CD4-positive, alpha-beta T cell (primary cell): ENCODE data around the gene MLLT10. TPM values are rescaled to one million over a fixed set of nuclear protein-coding genes. Genes with fewer than 3 reads are reported as not detected.

ENCODE experiments used
- ATAC-seq: fragments of 200-7000 bp; cut with Tn5 transposase; one replicate; pipeline ENCODE4 v1.10.0; 2022; ENCODE audit warnings: mild to moderate bottlenecking; ENCODE audit not compliant: poor library complexity
- CTCF ChIA-PET: fragments of 350-600 bp; sonication (Branson Sonifier 250); formaldehyde crosslinking; loops from one replicate; lab custom pipeline; 2021; ENCODE audit warnings: antibody characterized with exemption, inconsistent platforms; lab: Charles Lee
- POLR2A ChIA-PET: fragments of 350-600 bp; sonication (Branson Sonifier 250); formaldehyde crosslinking; loops from one replicate; lab custom pipeline; 2021; ENCODE audit warnings: antibody characterized with exemption, inconsistent platforms; lab: Charles Lee
- DNase-seq, 14 experiments: peaks; one replicate each; pipeline ENCODE4 v3.0.0-alpha.2; 2013 to 2020; ENCODE audit warnings: mixed read lengths in 2 of 14
- H3K27ac ChIP-seq, 2 donors: one replicate each; pipeline versions ENCODE4 v1.5.1 to v1.7.0; 2013; ENCODE audit warnings: low read length in 2 of 2, low read depth in 1 of 2, mild to moderate bottlenecking in 1 of 2
- H3K27me3 ChIP-seq, 2 experiments: 1 replicate in 1 of 2; 2 replicates in 1 of 2; pipeline versions ENCODE4 v1.6.1 to v1.7.0; 2013; ENCODE audit warnings: low read length in 2 of 2, control low read depth in 1 of 2, mild to moderate bottlenecking in 1 of 2, moderate library complexity in 1 of 2; ENCODE audit not compliant: insufficient read depth in 2 of 2, control insufficient read depth in 1 of 2
- H3K36me3 ChIP-seq: one replicate; pipeline ENCODE4 v1.6.1; 2013; ENCODE audit warnings: low read length, control low read depth; ENCODE audit not compliant: insufficient read depth
- H3K4me1 ChIP-seq: one replicate; pipeline ENCODE4 v1.6.1; 2013; ENCODE audit warnings: low read length, control low read depth; ENCODE audit not compliant: insufficient read depth
- H3K4me3 ChIP-seq: one replicate; pipeline ENCODE4 v1.5.1; 2013; ENCODE audit warnings: mild to moderate bottlenecking, low read length, moderate library complexity
- H3K9me3 ChIP-seq, 2 experiments: 1 replicate in 1 of 2; 2 replicates in 1 of 2; pipeline versions ENCODE4 v1.6.1 to v1.7.0; 2013; ENCODE audit warnings: low read length in 2 of 2, mild to moderate bottlenecking in 2 of 2, control low read depth in 1 of 2, moderate library complexity in 1 of 2; ENCODE audit not compliant: control insufficient read depth in 1 of 2, insufficient read depth in 1 of 2
- H3K27ac Mint-ChIP-seq: one replicate; pipeline ENCODE4 v1.8.0; 2020; ENCODE audit warnings: mixed read lengths
- H3K27me3 Mint-ChIP-seq: one replicate; pipeline ENCODE4 v1.8.0; 2021; ENCODE audit warnings: mixed read lengths
- H3K36me3 Mint-ChIP-seq: one replicate; pipeline ENCODE4 v1.8.0; 2021; ENCODE audit warnings: low read depth, mixed read lengths
- H3K4me1 Mint-ChIP-seq: one replicate; pipeline ENCODE4 v1.8.0; 2021; ENCODE audit warnings: low read depth, mixed read lengths
- H3K4me3 Mint-ChIP-seq: one replicate; pipeline ENCODE4 v1.8.0; 2020; ENCODE audit warnings: mild to moderate bottlenecking, mixed read lengths
- H3K9me3 Mint-ChIP-seq: one replicate; pipeline ENCODE4 v1.8.0; 2020; ENCODE audit warnings: mixed read lengths
- CTCF ChIP-seq: fragments of 200-600 bp; IDR thresholded peaks from one replicate; pipeline ENCODE4 v1.8.0; 2022; ENCODE audit warnings: antibody characterized with exemption, mild to moderate bottlenecking
- intact Hi-C, 2 experiments: fragments of 100-400 bp; cut with DNase I in 1 of 2; cut with micrococcal nuclease in 1 of 2; formaldehyde crosslinking; loops; one replicate each; pipeline versions ENCODE4 v1.15.1 to v1.9.0; 2023 to 2025; cut with DNase I, micrococcal nuclease
- total RNA-seq, 174 experiments: library from RNA in 2 of 174; stranded (reverse) in 2 of 174; gene quantifications; one replicate each; pipeline ENCODE4 v1.2.3 and lab custom pipeline; 2021 to 2026

MLLT10 gene
- total RNA-seq, 2 experiments from 2014 or later = 46.0 to 64.1 TPM

GRCh38 chr10:21510241-21511094 lies 23.6 kb upstream of the MLLT10 start:
- Mint-ChIP-seq H3K4me1 (no peaks in the 10 kb centered on the region), H3K9me3 (no peaks in the 10 kb centered on the region), H3K27me3 (peaks cover 77% of the 10 kb centered on the region), H3K27ac (no peak overlapping the region), H3K4me3 (no peak overlapping the region), H3K36me3 (no peaks in the 10 kb centered on the region)
- POLR2A ChIA-PET = interaction anchor here (0.8 kb wide), 1 partner anchor 1197 kb away, joined by 3 read pairs; no protein-coding TSS in a partner anchor
- TF ChIP-seq CTCF = no peak
- H3K4me1 ChIP-seq = no peaks in the 10 kb centered on the region
- DNase-seq (no peak), ATAC-seq (no peak)
- no peaks in the 10 kb centered on the region for H3K36me3 ChIP-seq
- peaks cover 26 to 69% of the 10 kb centered on the region in 2 experiments for H3K27me3 ChIP-seq
- intact Hi-C loops = no loop called here
- CTCF ChIA-PET = interaction anchor here (0.8 to 1.1 kb wide), 2 partner anchors 13 to 15 kb away, joined by 3 to 5 read pairs; no protein-coding TSS in a partner anchor
- no peak overlapping the region for H3K27ac ChIP-seq
- H3K4me3 ChIP-seq = no peak overlapping the region
- H3K9me3 ChIP-seq = peaks cover 0 to 9% of the 10 kb centered on the region in 2 experiments

GRCh38 chr10:21511095-21511570 lies 22.9 kb upstream of the MLLT10 start:
- Histone ChIP-seq H3K4me3 (no peak overlapping the region), H3K36me3 (no peaks in the 10 kb centered on the region), H3K4me1 (peaks cover 5% of the 10 kb centered on the region), H3K27ac (no peak overlapping the region), H3K9me3 (peaks cover 0 to 11% of the 10 kb centered on the region in 2 experiments), H3K27me3 (peaks cover 33 to 70% of the 10 kb centered on the region in 2 experiments)
- ChIA-PET CTCF (interaction anchor here (0.8 to 1.2 kb wide), 2 partner anchors 14 to 15 kb away, joined by 3 read pairs; no protein-coding TSS in a partner anchor), POLR2A (interaction anchor here (0.5 to 0.8 kb wide), 2 partner anchors 971 to 1196 kb away, joined by 3 read pairs; no protein-coding TSS in a partner anchor)
- no peaks in the 10 kb centered on the region for H3K9me3 Mint-ChIP-seq
- DNase-seq = no peak
- H3K27ac Mint-ChIP-seq = no peak overlapping the region
- H3K4me1 Mint-ChIP-seq = peaks cover 6% of the 10 kb centered on the region
- H3K4me3 Mint-ChIP-seq = no peak overlapping the region
- no peak for ATAC-seq
- no peak for TF ChIP-seq CTCF
- H3K36me3 Mint-ChIP-seq = no peaks in the 10 kb centered on the region
- H3K27me3 Mint-ChIP-seq = peaks cover 78% of the 10 kb centered on the region
- intact Hi-C loops = no loop called here

- H3K4me3 Mint-ChIP-seq = no peak overlapping the region
- H3K9me3 Mint-ChIP-seq = no peaks in the 10 kb centered on the region
- H3K4me3 ChIP-seq = no peak overlapping the region
- TF ChIP-seq CTCF = no peak
- no peaks in the 10 kb centered on the region for H3K36me3 ChIP-seq
- peaks cover 10% of the 10 kb centered on the region for H3K4me1 ChIP-seq
- ATAC-seq (no peak), DNase-seq (no peak)
- no peak overlapping the region for H3K27ac ChIP-seq
- H3K27ac Mint-ChIP-seq = no peak overlapping the region
- H3K27me3 ChIP-seq = peaks cover 38 to 66% of the 10 kb centered on the region in 2 experiments
- H3K27me3 Mint-ChIP-seq = peaks cover 81% of the 10 kb centered on the region
- peaks cover 7% of the 10 kb centered on the region for H3K4me1 Mint-ChIP-seq
- CTCF ChIA-PET = interaction anchor here (1.2 to 4.9 kb wide), 2 partner anchors 15 to 17 kb away, joined by 3 to 29 read pairs; no protein-coding TSS in a partner anchor
- peaks cover 0 to 16% of the 10 kb centered on the region in 2 experiments for H3K9me3 ChIP-seq
- H3K36me3 Mint-ChIP-seq = no peaks in the 10 kb centered on the region
- intact Hi-C loops = loop anchor here in 1 of 2 experiments (2.0 kb wide), 1 partner anchor 13 kb away; no protein-coding TSS in a partner anchor
- POLR2A ChIA-PET = no interaction called here
Observed at GRCh38 chr10:21511946-21512572, 22.0 kb upstream of the MLLT10 start.
